ENCODE measurements around the gene FADS3. TPM values are rescaled to one million over a fixed set of nuclear protein-coding genes. Genes with fewer than 3 reads are reported as not detected.
A peak's percentile ranks its signal among the peaks of the same experiment; 100 is the strongest.

Gene FADS3
- total RNA-seq, 3 donors from 2014 or later: 38.8 to 156 (median 112) TPM

GRCh38 chr11:61927501-61927900, 36.2 kb upstream of the FADS3 start:
- Histone ChIP-seq H3K27me3 (no peaks in the 10 kb centered on the region), H3K27ac (no peak overlapping the region), H3K36me3 (no peaks in the 10 kb centered on the region), H3K4me1 (peaks cover 11 to 16% of the 10 kb centered on the region in 2 donors), H3K9me3 (no peaks in the 10 kb centered on the region), H3K4me3 (no peak overlapping the region)
- DNase-seq (ENCODE audit: low spot score in 2 of 2): no peak
- intact Hi-C loops (cut with DNase I; ENCODE audit: low total_unique reads): no loop called here
- TF ChIP-seq CTCF (IDR thresholded peaks at IDR 0.05): no peak
- TF ChIP-seq POLR2A (IDR thresholded peaks at IDR 0.05): no peak
- TF ChIP-seq POLR2AphosphoS5 (IDR thresholded peaks at IDR 0.05): no peak

DNA sequence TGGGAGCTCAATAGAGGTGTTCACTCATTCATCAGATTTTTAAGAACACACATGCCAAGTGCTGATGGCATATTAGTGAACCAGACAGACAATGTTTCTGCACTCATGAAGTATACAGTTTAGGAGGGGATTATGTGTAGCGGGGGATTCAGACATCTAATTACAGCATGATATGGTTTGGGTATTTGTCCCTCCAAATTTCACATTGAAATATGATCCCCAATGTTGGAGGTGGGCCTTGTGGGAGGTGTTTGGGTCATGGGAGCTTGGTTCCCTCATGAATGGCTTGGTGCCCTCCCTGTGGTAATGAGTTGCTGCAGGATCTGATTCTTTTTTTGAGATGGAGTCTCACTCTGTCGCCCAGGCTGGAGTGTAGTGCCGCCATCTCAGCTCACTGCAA, 34.9 kb upstream of the FADS3 start:
- H3K4me1 ChIP-seq: peaks cover 11 to 16% of the 10 kb centered on the region in 2 donors
- no peaks in the 10 kb centered on the region for H3K27me3 ChIP-seq
- H3K4me3 ChIP-seq: no peak overlapping the region
- H3K36me3 ChIP-seq: no peaks in the 10 kb centered on the region
- TF ChIP-seq POLR2AphosphoS5 (IDR thresholded peaks at IDR 0.05): no peak
- no peak for TF ChIP-seq CTCF (IDR thresholded peaks at IDR 0.05)
- TF ChIP-seq POLR2A (IDR thresholded peaks at IDR 0.05): no peak
- no peak overlapping the region for H3K27ac ChIP-seq
- no peak for DNase-seq (ENCODE audit: low spot score in 2 of 2)
- intact Hi-C loops (cut with DNase I; ENCODE audit: low total_unique reads): no loop called here
- no peaks in the 10 kb centered on the region for H3K9me3 ChIP-seq

DNA sequence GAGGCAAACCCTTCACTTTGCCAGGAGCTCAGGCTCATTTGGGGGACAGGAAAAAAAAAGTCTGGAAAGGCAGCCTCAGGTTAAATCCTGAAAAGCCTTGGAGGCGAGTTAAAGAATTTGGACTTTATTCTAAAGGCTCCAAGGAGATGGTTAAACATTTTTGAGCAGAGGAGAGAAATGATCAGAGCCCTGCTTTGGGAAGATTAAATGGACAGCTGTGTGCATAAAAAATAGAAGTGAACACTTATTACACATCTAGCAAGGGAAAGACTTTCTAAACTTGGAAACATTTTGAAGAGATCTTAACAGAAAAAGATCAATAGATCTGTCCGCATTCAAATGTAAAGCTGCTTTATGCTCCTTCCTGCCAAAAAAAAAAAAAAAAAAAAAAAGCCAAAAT, 34.4 kb upstream of the FADS3 start:
- Histone ChIP-seq H3K4me3 (no peak overlapping the region), H3K27me3 (no peaks in the 10 kb centered on the region), H3K9me3 (no peaks in the 10 kb centered on the region), H3K27ac (no peak overlapping the region), H3K4me1 (peaks cover 11 to 16% of the 10 kb centered on the region in 2 donors), H3K36me3 (no peaks in the 10 kb centered on the region)
- intact Hi-C loops (cut with DNase I; ENCODE audit: low total_unique reads): no loop called here
- no peak for TF ChIP-seq CTCF (IDR thresholded peaks at IDR 0.05)
- TF ChIP-seq POLR2A (IDR thresholded peaks at IDR 0.05): no peak
- TF ChIP-seq POLR2AphosphoS5 (IDR thresholded peaks at IDR 0.05): no peak
- no peak for DNase-seq (ENCODE audit: low spot score in 2 of 2)

GRCh38 chr11:61924064-61924455, 32.7 kb upstream of the FADS3 start:
- DNase-seq (ENCODE audit: low spot score in 2 of 2): peak in 1 of 2 donors; percentile 16
- Histone ChIP-seq H3K4me3 (peak overlapping the region in 1 of 3 donors; percentile 25), H3K4me1 (peaks cover 11 to 20% of the 10 kb centered on the region in 2 donors), H3K36me3 (no peaks in the 10 kb centered on the region), H3K27me3 (no peaks in the 10 kb centered on the region), H3K27ac (peak overlapping the region; percentile 86 to 98), H3K9me3 (no peaks in the 10 kb centered on the region)
- intact Hi-C loops (cut with DNase I; ENCODE audit: low total_unique reads): no loop called here
- TF ChIP-seq CTCF (IDR thresholded peaks at IDR 0.05) (no peak), POLR2AphosphoS5 (IDR thresholded peaks at IDR 0.05) (no peak)

- peak in 1 of 2 donors; percentile 77 for DNase-seq (ENCODE audit: low spot score in 2 of 2)
- H3K4me3 ChIP-seq: peak overlapping the region in 1 of 3 donors; percentile 25
- intact Hi-C loops (cut with DNase I; ENCODE audit: low total_unique reads): no loop called here
- H3K27ac ChIP-seq: peak overlapping the region; percentile 86 to 98
- no peaks in the 10 kb centered on the region for H3K27me3 ChIP-seq
- no peaks in the 10 kb centered on the region for H3K36me3 ChIP-seq
- H3K9me3 ChIP-seq: no peaks in the 10 kb centered on the region
- TF ChIP-seq CTCF (IDR thresholded peaks at IDR 0.05) (no peak), POLR2AphosphoS5 (IDR thresholded peaks at IDR 0.05) (peak in 2 of 3 donors; percentile 33 to 42)
- H3K4me1 ChIP-seq: peaks cover 11 to 20% of the 10 kb centered on the region in 2 donors
Observed at GRCh38 chr11:61923166-61924063, 32.1 kb upstream of the FADS3 start.

Data from breast epithelium (tissue), 4 donors.